Esophagus squamous epithelium (tissue), 4 donors: ENCODE measurements around the gene NEDD4L.

Experiments
- POLR2A ChIP-seq, 4 donors: fragments of 450-650 bp; IDR thresholded peaks; one replicate each; pipeline ENCODE4 v1.6.1; 2017; ENCODE audit warnings: antibody characterized with exemption in 4 of 4, mild to moderate bottlenecking in 4 of 4, moderate library complexity in 3 of 4
- TF ChIP-seq, protein P1 (sequence below), 6 experiments: fragments of 450-650 bp in 4 of 6; fragments of 200-600 bp in 2 of 6; sonication (generic) in 2 of 6; IDR thresholded peaks; one replicate each; pipeline ENCODE4 v1.5.1; 2016 to 2019; ENCODE audit warnings: antibody characterized with exemption in 6 of 6, mild to moderate bottlenecking in 4 of 6, moderate library complexity in 4 of 6

DNA sequence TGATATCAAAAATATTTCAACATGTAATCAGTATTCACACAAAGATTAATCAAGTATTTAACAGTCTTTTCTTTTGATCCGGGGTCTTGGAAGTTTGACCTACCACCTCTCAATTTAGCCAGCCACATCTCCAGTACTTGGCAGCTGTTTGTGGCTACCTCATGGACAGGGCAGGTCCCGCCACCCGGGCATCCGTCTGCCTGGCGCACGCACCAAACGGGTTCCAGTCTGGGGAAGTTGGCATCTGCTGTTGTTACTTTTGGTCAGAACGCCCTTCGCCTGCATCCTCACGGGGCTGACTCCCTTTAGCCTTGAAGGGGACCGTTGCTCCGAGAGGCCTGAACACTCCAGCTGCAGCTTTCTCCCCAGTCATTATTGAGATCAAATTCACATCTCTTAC is 81.7 kb downstream of the NEDD4L start:
- TF ChIP-seq, protein P1, sequence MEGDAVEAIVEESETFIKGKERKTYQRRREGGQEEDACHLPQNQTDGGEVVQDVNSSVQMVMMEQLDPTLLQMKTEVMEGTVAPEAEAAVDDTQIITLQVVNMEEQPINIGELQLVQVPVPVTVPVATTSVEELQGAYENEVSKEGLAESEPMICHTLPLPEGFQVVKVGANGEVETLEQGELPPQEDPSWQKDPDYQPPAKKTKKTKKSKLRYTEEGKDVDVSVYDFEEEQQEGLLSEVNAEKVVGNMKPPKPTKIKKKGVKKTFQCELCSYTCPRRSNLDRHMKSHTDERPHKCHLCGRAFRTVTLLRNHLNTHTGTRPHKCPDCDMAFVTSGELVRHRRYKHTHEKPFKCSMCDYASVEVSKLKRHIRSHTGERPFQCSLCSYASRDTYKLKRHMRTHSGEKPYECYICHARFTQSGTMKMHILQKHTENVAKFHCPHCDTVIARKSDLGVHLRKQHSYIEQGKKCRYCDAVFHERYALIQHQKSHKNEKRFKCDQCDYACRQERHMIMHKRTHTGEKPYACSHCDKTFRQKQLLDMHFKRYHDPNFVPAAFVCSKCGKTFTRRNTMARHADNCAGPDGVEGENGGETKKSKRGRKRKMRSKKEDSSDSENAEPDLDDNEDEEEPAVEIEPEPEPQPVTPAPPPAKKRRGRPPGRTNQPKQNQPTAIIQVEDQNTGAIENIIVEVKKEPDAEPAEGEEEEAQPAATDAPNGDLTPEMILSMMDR (IDR thresholded peaks at IDR 0.05) = no peak
- TF ChIP-seq POLR2A (IDR thresholded peaks at IDR 0.05) = no peak
